Gastroesophageal sphincter (tissue), 3 donors: ENCODE results near the gene SLC25A45.

ENCODE experiments used
- EP300 ChIP-seq: sonication (generic); formaldehyde crosslinking; IDR thresholded peaks from one replicate; pipeline ENCODE4 v1.6.1; 2017; ENCODE audit warnings: antibody characterized with exemption, mild to moderate bottlenecking
- POLR2A ChIP-seq, 2 donors: fragments of 450-650 bp; IDR thresholded peaks; one replicate each; pipeline ENCODE4 v1.6.1; 2017; ENCODE audit warnings: antibody characterized with exemption in 2 of 2, mild to moderate bottlenecking in 2 of 2, moderate library complexity in 1 of 2
- TF ChIP-seq, protein P1 (sequence below), 4 experiments: fragments of 200-600 bp in 2 of 4; fragments of 450-650 bp in 2 of 4; sonication (generic) in 1 of 4; IDR thresholded peaks; one replicate each; pipeline ENCODE4 v1.5.1; 2017 to 2019; ENCODE audit warnings: antibody characterized with exemption in 4 of 4, mild to moderate bottlenecking in 2 of 4, moderate library complexity in 2 of 4

GRCh38 chr11:65411681-65412070, 29.2 kb upstream of the SLC25A45 start:
- TF ChIP-seq, protein P1, sequence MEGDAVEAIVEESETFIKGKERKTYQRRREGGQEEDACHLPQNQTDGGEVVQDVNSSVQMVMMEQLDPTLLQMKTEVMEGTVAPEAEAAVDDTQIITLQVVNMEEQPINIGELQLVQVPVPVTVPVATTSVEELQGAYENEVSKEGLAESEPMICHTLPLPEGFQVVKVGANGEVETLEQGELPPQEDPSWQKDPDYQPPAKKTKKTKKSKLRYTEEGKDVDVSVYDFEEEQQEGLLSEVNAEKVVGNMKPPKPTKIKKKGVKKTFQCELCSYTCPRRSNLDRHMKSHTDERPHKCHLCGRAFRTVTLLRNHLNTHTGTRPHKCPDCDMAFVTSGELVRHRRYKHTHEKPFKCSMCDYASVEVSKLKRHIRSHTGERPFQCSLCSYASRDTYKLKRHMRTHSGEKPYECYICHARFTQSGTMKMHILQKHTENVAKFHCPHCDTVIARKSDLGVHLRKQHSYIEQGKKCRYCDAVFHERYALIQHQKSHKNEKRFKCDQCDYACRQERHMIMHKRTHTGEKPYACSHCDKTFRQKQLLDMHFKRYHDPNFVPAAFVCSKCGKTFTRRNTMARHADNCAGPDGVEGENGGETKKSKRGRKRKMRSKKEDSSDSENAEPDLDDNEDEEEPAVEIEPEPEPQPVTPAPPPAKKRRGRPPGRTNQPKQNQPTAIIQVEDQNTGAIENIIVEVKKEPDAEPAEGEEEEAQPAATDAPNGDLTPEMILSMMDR (IDR thresholded peaks at IDR 0.05) = no peak
- no peak for TF ChIP-seq EP300
- no peak for TF ChIP-seq POLR2A (IDR thresholded peaks at IDR 0.05)
